HepG2 (cell line): ENCODE data around the gene CROT. TPM values are rescaled to one million over a fixed set of nuclear protein-coding genes. Genes with fewer than 3 reads are reported as not detected.
A peak's percentile ranks its signal among the peaks of the same experiment; 100 is the strongest.

Experiments used
- AGO2 ChIP-seq: fragments of 200-400 bp; formaldehyde crosslinking; optimal IDR thresholded peaks from 2 replicates; pipeline ENCODE3; 2017; ENCODE audit warnings: mild to moderate bottlenecking, low read depth, low read length, moderate library complexity
- ATF1 ChIP-seq: IDR thresholded peaks from 2 replicates; pipeline ENCODE4 v1.6.1; 2016; ENCODE audit warnings: mild to moderate bottlenecking, control low read depth
- FOXO4 ChIP-seq: sonication (generic); formaldehyde crosslinking; conservative IDR thresholded peaks from 2 replicates; pipeline ENCODE4 v1.8.1; 2023; ENCODE audit warnings: missing genetic modification reagents
- HMGXB4 ChIP-seq, 2 experiments: sonication (generic) in 1 of 2; formaldehyde crosslinking in 1 of 2; IDR thresholded peaks; 2 replicates each; pipeline versions ENCODE4 v1.4.0 to v1.6.1; 2018 to 2020; ENCODE audit warnings: missing genetic modification reagents in 2 of 2, borderline replicate concordance in 1 of 2, low read depth in 1 of 2, mild to moderate bottlenecking in 1 of 2, missing biosample characterization in 1 of 2
- IKZF4 ChIP-seq: sonication (generic); formaldehyde crosslinking; IDR thresholded peaks from 2 replicates; pipeline ENCODE4 v1.5.1; 2020; ENCODE audit warnings: borderline replicate concordance, mild to moderate bottlenecking, low read depth, missing genetic modification reagents; ENCODE audit errors: not compliant biosample characterization
- IRF2 ChIP-seq: IDR thresholded peaks from 2 replicates; pipeline ENCODE4 v1.6.1; 2018; ENCODE audit warnings: missing genetic modification reagents, missing compliant biosample characterization
- ISL2 ChIP-seq: sonication (generic); formaldehyde crosslinking; IDR thresholded peaks from 2 replicates; pipeline ENCODE4 v1.5.0; 2020; ENCODE audit warnings: missing genetic modification reagents
- TSC22D2 ChIP-seq: sonication (generic); formaldehyde crosslinking; IDR thresholded peaks from 2 replicates; pipeline ENCODE4 v1.5.1; 2020; ENCODE audit warnings: missing genetic modification reagents, mild to moderate bottlenecking, borderline replicate concordance
- ZNF292 ChIP-seq: sonication (generic); formaldehyde crosslinking; IDR thresholded peaks from 2 replicates; pipeline ENCODE4 v1.8.1; 2022; ENCODE audit warnings: mild to moderate bottlenecking, low read depth, missing genetic modification reagents, borderline replicate concordance
- ZNF550 ChIP-seq: sonication (generic); formaldehyde crosslinking; IDR thresholded peaks from 2 replicates; pipeline ENCODE4 v1.4.0; 2020; ENCODE audit warnings: mild to moderate bottlenecking, missing genetic modification reagents, borderline replicate concordance
- ZNF564 ChIP-seq: sonication (generic); formaldehyde crosslinking; IDR thresholded peaks from 2 replicates; pipeline ENCODE4 v1.8.1; 2023; ENCODE audit warnings: mild to moderate bottlenecking, missing genetic modification reagents
- ZNF616 ChIP-seq: sonication (generic); formaldehyde crosslinking; IDR thresholded peaks from 2 replicates; pipeline ENCODE4 v1.5.0; 2020; ENCODE audit warnings: low read depth, mild to moderate bottlenecking, missing genetic modification reagents
- polyA plus RNA-seq, 8 experiments: library from polyadenylated mRNA; depleted of rRNA in 3 of 8; stranded (reverse) in 7 of 8; unstranded in 1 of 8; fragments of >200 nt; fragmentation: Illumina TruSeq in 4 of 8; extraction: Trizol in 4 of 8; gene quantifications; 2 replicates each; pipeline versions ENCODE4 v1.2.1 to v1.2.3, GENCODE V29; 2011 to 2016; ENCODE audit warnings: low read depth in 4 of 8, missing spikeins in 1 of 8, mixed read lengths in 1 of 8; ENCODE audit not compliant: insufficient read depth in 1 of 8
- total RNA-seq, 5 experiments: library from RNA; depleted of rRNA; stranded (reverse); fragments of >200 nt; fragmentation: Illumina TruSeq; extraction: Trizol; gene quantifications; 2 replicates each; pipeline ENCODE4 v1.2.3, GENCODE V29; 2016; ENCODE audit warnings: low read depth in 1 of 5
- TF ChIP-seq, protein P1 (sequence below): sonication (generic); formaldehyde crosslinking; IDR thresholded peaks from 2 replicates; pipeline ENCODE4 v1.4.0; 2020; ENCODE audit warnings: mild to moderate bottlenecking, missing genetic modification reagents
- TF ChIP-seq, protein P2 (sequence below): sonication (generic); formaldehyde crosslinking; IDR thresholded peaks from 2 replicates; pipeline ENCODE4 v1.5.0; 2020; ENCODE audit warnings: mild to moderate bottlenecking, missing genetic modification reagents, borderline replicate concordance

Gene CROT
- total and polyA plus RNA-seq, 2 of the 13 experiments (the other 11 are each of a cell fraction or from before 2014, with no cell fraction given), result 5.0 to 13.7 TPM

DNA sequence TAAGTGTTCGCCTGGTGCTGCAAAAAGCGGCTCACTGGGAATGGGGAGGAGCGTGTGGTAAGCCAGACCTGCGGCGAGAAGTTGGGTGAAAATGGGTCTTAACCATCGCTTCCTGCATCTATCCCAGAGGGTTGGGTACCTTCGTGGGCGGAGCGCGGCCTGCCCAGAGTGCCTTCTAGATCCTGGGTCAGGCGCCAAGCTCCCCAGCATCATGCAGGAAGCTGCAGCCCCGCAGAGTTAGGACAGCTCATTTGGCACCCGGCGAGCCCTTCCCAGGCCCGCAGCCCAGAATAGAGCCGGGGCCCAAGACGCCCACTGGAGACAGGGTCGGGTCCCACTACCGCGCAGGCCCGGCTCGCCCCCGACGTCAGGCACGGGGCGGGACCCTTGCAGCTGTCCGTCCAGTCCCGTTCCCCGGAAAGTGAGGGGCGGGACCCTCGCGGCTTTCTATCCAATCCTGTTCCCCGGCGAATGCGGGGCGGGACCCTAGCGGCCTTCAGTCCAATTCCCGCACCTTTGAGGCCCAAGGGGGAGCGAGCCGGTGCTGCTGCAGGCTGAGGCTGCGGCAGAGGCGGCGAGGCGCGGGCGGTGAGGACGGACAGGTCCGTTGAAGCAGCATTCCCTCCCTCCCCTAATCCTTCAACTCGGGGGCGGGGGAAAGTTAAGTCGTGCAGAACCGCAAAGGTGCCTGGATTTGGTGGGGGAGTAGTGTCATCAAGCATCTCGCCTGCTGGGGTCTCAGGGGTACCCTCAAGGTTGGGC lies at the start of gene CROT (continued):
- TF ChIP-seq ZNF616, result no peak
- TF ChIP-seq IRF2 (CRISPR knock-in tag), result no peak; the same call in 1 of the 2 replicates
- TF ChIP-seq AGO2, result no peak
- peak; percentile 63; the same call in 1 of the 2 replicates for TF ChIP-seq ATF1
- TF ChIP-seq HMGXB4 (CRISPR knock-in tag; IDR thresholded peaks at IDR 0.05; ENCODE audit: borderline replicate concordance in 1 of 2, low read depth in 1 of 2), result peak; percentile 69 to 71; a peak in 3 of 4 replicates
- TF ChIP-seq ZNF292, result peak; percentile 97
- TF ChIP-seq, protein P1, sequence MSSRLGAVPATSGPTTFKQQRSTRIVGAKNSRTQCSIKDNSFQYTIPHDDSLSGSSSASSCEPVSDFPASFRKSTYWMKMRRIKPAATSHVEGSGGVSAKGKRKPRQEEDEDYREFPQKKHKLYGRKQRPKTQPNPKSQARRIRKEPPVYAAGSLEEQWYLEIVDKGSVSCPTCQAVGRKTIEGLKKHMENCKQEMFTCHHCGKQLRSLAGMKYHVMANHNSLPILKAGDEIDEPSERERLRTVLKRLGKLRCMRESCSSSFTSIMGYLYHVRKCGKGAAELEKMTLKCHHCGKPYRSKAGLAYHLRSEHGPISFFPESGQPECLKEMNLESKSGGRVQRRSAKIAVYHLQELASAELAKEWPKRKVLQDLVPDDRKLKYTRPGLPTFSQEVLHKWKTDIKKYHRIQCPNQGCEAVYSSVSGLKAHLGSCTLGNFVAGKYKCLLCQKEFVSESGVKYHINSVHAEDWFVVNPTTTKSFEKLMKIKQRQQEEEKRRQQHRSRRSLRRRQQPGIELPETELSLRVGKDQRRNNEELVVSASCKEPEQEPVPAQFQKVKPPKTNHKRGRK (CRISPR knock-in tag), result 0 out of 2 replicates have a peak, but pooled peaks have one; percentile 48
- no peak for TF ChIP-seq IKZF4
- no peak for TF ChIP-seq ZNF550
- TF ChIP-seq, protein P2, sequence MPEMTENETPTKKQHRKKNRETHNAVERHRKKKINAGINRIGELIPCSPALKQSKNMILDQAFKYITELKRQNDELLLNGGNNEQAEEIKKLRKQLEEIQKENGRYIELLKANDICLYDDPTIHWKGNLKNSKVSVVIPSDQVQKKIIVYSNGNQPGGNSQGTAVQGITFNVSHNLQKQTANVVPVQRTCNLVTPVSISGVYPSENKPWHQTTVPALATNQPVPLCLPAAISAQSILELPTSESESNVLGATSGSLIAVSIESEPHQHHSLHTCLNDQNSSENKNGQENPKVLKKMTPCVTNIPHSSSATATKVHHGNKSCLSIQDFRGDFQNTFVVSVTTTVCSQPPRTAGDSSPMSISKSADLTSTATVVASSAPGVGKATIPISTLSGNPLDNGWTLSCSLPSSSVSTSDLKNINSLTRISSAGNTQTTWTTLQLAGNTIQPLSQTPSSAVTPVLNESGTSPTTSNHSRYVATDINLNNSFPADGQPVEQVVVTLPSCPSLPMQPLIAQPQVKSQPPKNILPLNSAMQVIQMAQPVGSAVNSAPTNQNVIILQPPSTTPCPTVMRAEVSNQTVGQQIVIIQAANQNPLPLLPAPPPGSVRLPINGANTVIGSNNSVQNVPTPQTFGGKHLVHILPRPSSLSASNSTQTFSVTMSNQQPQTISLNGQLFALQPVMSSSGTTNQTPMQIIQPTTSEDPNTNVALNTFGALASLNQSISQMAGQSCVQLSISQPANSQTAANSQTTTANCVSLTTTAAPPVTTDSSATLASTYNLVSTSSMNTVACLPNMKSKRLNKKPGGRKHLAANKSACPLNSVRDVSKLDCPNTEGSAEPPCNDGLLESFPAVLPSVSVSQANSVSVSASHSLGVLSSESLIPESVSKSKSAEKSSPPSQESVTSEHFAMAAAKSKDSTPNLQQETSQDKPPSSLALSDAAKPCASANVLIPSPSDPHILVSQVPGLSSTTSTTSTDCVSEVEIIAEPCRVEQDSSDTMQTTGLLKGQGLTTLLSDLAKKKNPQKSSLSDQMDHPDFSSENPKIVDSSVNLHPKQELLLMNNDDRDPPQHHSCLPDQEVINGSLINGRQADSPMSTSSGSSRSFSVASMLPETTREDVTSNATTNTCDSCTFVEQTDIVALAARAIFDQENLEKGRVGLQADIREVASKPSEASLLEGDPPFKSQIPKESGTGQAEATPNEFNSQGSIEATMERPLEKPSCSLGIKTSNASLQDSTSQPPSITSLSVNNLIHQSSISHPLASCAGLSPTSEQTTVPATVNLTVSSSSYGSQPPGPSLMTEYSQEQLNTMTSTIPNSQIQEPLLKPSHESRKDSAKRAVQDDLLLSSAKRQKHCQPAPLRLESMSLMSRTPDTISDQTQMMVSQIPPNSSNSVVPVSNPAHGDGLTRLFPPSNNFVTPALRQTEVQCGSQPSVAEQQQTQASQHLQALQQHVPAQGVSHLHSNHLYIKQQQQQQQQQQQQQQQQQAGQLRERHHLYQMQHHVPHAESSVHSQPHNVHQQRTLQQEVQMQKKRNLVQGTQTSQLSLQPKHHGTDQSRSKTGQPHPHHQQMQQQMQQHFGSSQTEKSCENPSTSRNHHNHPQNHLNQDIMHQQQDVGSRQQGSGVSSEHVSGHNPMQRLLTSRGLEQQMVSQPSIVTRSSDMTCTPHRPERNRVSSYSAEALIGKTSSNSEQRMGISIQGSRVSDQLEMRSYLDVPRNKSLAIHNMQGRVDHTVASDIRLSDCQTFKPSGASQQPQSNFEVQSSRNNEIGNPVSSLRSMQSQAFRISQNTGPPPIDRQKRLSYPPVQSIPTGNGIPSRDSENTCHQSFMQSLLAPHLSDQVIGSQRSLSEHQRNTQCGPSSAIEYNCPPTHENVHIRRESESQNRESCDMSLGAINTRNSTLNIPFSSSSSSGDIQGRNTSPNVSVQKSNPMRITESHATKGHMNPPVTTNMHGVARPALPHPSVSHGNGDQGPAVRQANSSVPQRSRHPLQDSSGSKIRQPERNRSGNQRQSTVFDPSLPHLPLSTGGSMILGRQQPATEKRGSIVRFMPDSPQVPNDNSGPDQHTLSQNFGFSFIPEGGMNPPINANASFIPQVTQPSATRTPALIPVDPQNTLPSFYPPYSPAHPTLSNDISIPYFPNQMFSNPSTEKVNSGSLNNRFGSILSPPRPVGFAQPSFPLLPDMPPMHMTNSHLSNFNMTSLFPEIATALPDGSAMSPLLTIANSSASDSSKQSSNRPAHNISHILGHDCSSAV, result peak; percentile 73; the same call in 1 of the 2 replicates
- TF ChIP-seq TSC22D2, result peak; percentile 25; the same call in 1 of the 2 replicates
- TF ChIP-seq ZNF564 (CRISPR knock-in tag), result peak; percentile 72; the same call in 1 of the 2 replicates
- no peak for TF ChIP-seq FOXO4 (CRISPR knock-in tag)
- TF ChIP-seq ISL2 (CRISPR knock-in tag), result no peak
